Esophagus muscularis mucosa (tissue), 4 donors: ENCODE results near the gene PMEL. TPM values are rescaled to one million over a fixed set of nuclear protein-coding genes. Genes with fewer than 3 reads are reported as not detected.

Experiments
- DNase-seq: peaks from one replicate; pipeline ENCODE4 v3.0.0-alpha.2; 2017; ENCODE audit errors: extremely low spot score
- H3K27ac ChIP-seq, 4 donors: fragments of 200-600 bp; sonication (generic); replicated peaks in 1 of 4; 1 replicate in 3 of 4; 2 replicates in 1 of 4; pipeline ENCODE4 v1.5.1; 2016 to 2019; ENCODE audit warnings: mild to moderate bottlenecking in 1 of 4
- H3K27me3 ChIP-seq, 4 donors: fragments of 200-600 bp; sonication (generic); one replicate each; pipeline versions ENCODE4 v1.5.1 to v1.6.0; 2016 to 2019
- H3K36me3 ChIP-seq, 4 donors: fragments of 200-600 bp; sonication (generic); one replicate each; pipeline ENCODE4 v1.5.1; 2016 to 2019
- H3K4me1 ChIP-seq, 4 donors: fragments of 200-600 bp; sonication (generic); one replicate each; pipeline ENCODE4 v1.5.1; 2016 to 2019
- H3K4me3 ChIP-seq, 4 donors: fragments of 200-600 bp; sonication (generic); 1 replicate in 2 of 4; 2 replicates in 2 of 4; pipeline ENCODE4 v1.5.1; 2016 to 2019; ENCODE audit warnings: mild to moderate bottlenecking in 4 of 4, moderate library complexity in 1 of 4
- H3K9me3 ChIP-seq, 4 donors: fragments of 200-600 bp; sonication (generic); 1 replicate in 3 of 4; 2 replicates in 1 of 4; pipeline ENCODE4 v1.5.1; 2016 to 2019
- EP300 ChIP-seq: sonication (generic); formaldehyde crosslinking; IDR thresholded peaks from one replicate; pipeline ENCODE4 v1.6.1; 2017; ENCODE audit warnings: antibody characterized with exemption
- POLR2A ChIP-seq: fragments of 450-650 bp; IDR thresholded peaks from one replicate; pipeline ENCODE4 v1.6.1; 2017; ENCODE audit warnings: antibody characterized with exemption, moderate library complexity, mild to moderate bottlenecking, low read depth
- POLR2AphosphoS5 ChIP-seq, 2 donors: sonication (generic); formaldehyde crosslinking; IDR thresholded peaks; one replicate each; pipeline ENCODE4 v1.6.1; 2017; ENCODE audit warnings: antibody characterized with exemption in 2 of 2
- WGBS: methylation state at CpG from one replicate; pipeline ENCODE4 v1.1.5; 2018; 5-methylcytosine and 5-hydroxymethylcytosine counted together
- intact Hi-C: fragments of 100-400 bp; cut with DNase I; formaldehyde crosslinking; loops from one replicate; pipeline ENCODE4 v1.15.1; 2023
- total RNA-seq, 4 donors: library from RNA; depleted of rRNA; stranded (reverse); fragments of >200 nt; gene quantifications; one replicate each; pipeline versions ENCODE4 v1.1.0 to v1.2.1, GENCODE V29; 2016
- TF ChIP-seq, protein P1 (sequence below), 3 experiments: fragments of 200-600 bp in 2 of 3; fragments of 450-650 bp in 1 of 3; sonication (generic) in 2 of 3; IDR thresholded peaks; one replicate each; pipeline ENCODE4 v1.5.1; 2017 to 2019; ENCODE audit warnings: antibody characterized with exemption in 3 of 3, mild to moderate bottlenecking in 2 of 3, moderate library complexity in 1 of 3

Gene PMEL
- total RNA-seq, 4 donors from 2014 or later: 0.66 to 2.2 TPM; not detected in 2

- DNase-seq: no peak
- Histone ChIP-seq H3K36me3 (peaks cover 0 to 6% (median 5%) of the 10 kb centered on the region in 4 donors), H3K4me1 (peaks cover 13 to 27% (median 23%) of the 10 kb centered on the region in 4 donors), H3K27ac (no peak overlapping the region), H3K4me3 (no peak overlapping the region), H3K27me3 (no peaks in the 10 kb centered on the region), H3K9me3 (no peaks in the 10 kb centered on the region)
- TF ChIP-seq POLR2AphosphoS5 (IDR thresholded peaks at IDR 0.05) (no peak), EP300 (no peak), POLR2A (no peak)
- TF ChIP-seq, protein P1, sequence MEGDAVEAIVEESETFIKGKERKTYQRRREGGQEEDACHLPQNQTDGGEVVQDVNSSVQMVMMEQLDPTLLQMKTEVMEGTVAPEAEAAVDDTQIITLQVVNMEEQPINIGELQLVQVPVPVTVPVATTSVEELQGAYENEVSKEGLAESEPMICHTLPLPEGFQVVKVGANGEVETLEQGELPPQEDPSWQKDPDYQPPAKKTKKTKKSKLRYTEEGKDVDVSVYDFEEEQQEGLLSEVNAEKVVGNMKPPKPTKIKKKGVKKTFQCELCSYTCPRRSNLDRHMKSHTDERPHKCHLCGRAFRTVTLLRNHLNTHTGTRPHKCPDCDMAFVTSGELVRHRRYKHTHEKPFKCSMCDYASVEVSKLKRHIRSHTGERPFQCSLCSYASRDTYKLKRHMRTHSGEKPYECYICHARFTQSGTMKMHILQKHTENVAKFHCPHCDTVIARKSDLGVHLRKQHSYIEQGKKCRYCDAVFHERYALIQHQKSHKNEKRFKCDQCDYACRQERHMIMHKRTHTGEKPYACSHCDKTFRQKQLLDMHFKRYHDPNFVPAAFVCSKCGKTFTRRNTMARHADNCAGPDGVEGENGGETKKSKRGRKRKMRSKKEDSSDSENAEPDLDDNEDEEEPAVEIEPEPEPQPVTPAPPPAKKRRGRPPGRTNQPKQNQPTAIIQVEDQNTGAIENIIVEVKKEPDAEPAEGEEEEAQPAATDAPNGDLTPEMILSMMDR (IDR thresholded peaks at IDR 0.05): no peak
- 82% methylated on average over 2 of the region's 2 CpGs for WGBS
- intact Hi-C loops: no loop called here
These were observed 2.1 kb downstream of the PMEL start for GRCh38 chr12:55963760-55964159.

DNA sequence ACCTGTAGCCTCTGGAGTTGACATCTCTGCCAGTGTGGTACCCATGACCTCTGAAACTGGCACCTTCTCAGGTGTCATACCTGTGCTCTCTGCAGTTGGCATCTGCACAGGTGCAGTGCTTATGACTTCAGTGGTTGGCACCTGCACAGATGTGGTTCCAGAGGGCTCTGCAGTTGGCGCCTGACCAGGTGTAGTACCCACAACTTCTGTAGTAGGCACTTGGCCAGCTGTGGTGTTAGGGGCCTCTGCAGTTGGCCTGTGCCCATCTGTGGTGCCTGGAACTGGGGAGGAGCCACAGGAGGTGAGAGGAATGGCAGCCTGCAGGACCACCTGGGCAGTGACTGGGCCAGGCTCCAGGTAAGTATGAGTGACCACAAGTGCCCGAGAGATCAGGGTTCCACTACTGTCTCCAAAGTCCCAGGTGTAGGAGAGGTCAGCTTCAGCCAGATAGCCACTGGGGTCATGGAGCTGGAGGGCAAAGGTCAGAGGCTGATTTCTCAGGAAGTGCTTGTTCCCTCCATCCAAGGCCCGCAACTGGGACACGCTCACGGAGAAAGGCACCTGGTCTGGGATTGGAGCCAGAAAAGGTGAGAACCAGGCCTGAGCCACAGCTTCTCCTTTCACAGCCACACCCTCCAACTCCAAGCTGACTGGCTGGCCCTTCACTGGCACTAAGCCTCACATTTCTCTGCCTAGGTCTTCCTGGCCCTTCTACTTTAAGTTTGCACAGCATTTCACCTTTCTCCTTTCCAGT, 8.6 kb downstream of the PMEL start:
- Histone ChIP-seq H3K9me3 (no peaks in the 10 kb centered on the region), H3K27ac (no peak overlapping the region), H3K36me3 (peaks cover 13 to 24% (median 19%) of the 10 kb centered on the region in 4 donors), H3K27me3 (no peaks in the 10 kb centered on the region), H3K4me1 (no peaks in the 10 kb centered on the region), H3K4me3 (no peak overlapping the region)
- WGBS: 93% methylated on average over 4 of the region's 5 CpGs
- TF ChIP-seq EP300: no peak
- TF ChIP-seq POLR2AphosphoS5 (IDR thresholded peaks at IDR 0.05): no peak
- TF ChIP-seq, protein P1 (IDR thresholded peaks at IDR 0.05): no peak
- no peak for TF ChIP-seq POLR2A
- intact Hi-C loops: no loop called here
- DNase-seq: no peak

DNA sequence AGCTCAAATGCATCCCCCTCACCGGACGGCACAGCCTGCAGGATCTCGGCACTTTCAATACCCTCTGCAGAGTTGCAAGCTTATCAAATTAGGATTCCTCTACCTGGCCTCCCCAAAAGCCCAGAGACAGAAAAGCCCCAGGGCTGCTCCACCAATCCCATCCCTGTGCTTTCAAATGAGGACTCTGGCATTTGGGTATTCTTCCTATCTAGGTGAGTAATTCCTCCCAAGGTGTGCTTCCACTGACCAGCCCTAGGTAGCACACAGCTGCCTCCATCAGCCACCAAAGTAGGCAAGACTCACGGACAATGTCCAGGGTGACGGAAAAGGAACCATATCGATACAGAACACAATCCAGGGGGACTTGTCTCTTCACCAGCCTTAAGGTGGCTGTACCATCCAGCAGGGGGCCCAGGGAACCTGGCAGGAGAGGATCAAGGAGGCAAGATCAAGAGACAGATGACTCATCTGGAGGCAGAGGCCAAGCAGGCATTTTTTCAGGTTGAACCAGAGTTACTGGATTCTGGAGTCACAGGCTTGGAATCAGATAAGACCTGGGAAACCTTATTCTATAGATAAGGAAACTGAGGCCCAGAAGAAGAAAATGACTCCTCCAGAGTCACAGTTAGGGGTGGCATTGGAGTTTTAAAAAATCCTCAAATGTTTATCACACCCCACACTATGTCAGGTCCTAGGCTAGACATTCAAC, 9.9 kb downstream of the PMEL start:
- TF ChIP-seq POLR2A: no peak
- TF ChIP-seq EP300: no peak
- TF ChIP-seq, protein P1 (IDR thresholded peaks at IDR 0.05): no peak
- TF ChIP-seq POLR2AphosphoS5 (IDR thresholded peaks at IDR 0.05): no peak
- no peak overlapping the region for H3K27ac ChIP-seq
- intact Hi-C loops: no loop called here
- H3K4me1 ChIP-seq: no peaks in the 10 kb centered on the region
- peaks cover 22 to 37% (median 30%) of the 10 kb centered on the region in 4 donors for H3K36me3 ChIP-seq
- 92% methylated on average over 6 of the region's 6 CpGs for WGBS
- H3K27me3 ChIP-seq: no peaks in the 10 kb centered on the region
- H3K4me3 ChIP-seq: no peak overlapping the region
- H3K9me3 ChIP-seq: no peaks in the 10 kb centered on the region
- DNase-seq: no peak

GRCh38 chr12:55955344-55955743, 10.5 kb downstream of the PMEL start:
- Histone ChIP-seq H3K9me3 (no peaks in the 10 kb centered on the region), H3K4me3 (no peak overlapping the region), H3K4me1 (no peaks in the 10 kb centered on the region), H3K36me3 (peaks cover 22 to 38% (median 30%) of the 10 kb centered on the region in 4 donors), H3K27ac (no peak overlapping the region), H3K27me3 (no peaks in the 10 kb centered on the region)
- TF ChIP-seq, protein P1 (IDR thresholded peaks at IDR 0.05): no peak
- intact Hi-C loops: no loop called here
- 98% methylated on average over 4 of the region's 4 CpGs for WGBS
- no peak for DNase-seq
